GM21367 (cell line): ENCODE data around the gene DNPH1.

Experiments used
- ATAC-seq: cut with Tn5 transposase; IDR thresholded peaks from one replicate; pipeline ENCODE4 v1.9.1; 2021; ENCODE audit not compliant: unreplicated experiment

DNPH1 gene

GRCh38 chr6:43247114-43247999, 18.1 kb upstream of the DNPH1 start:
- ATAC-seq, result peak; percentile 79

- peak; percentile 6 for ATAC-seq
Observed at GRCh38 chr6:43246301-43247113, 17.2 kb upstream of the DNPH1 start.

DNA sequence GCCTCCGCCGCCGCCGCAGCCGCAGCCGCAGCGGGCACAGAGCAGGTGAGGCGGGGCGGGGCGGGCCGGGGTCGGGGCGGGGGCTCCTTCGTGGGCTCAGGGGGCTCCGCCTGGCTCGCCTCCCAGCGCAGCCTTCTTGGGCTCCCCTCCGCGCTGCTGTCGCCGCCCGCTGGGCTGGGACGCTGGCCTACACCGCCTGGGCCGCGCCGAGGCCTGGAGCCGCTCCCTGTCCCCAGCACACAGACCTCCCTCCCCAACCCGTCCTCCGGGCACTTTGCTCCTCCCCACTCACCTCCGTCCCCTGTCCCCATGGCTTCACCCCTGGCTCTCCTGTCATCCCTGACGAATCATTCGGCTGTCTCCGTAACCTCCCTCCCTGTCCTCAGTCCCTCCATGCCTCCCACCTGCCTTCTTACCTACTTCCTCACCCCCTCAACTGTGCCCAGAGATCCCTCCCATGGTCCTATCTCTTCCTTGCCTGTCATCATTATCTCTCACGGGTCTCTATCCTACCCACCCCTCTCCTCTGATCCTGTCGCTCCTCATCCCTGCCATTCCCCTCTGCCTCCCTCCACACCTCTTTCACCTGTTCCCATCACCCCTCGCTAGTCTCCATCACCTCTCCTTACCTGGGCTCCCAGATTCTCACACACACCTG, 14.5 kb upstream of the DNPH1 start:
- no peak for ATAC-seq

DNA sequence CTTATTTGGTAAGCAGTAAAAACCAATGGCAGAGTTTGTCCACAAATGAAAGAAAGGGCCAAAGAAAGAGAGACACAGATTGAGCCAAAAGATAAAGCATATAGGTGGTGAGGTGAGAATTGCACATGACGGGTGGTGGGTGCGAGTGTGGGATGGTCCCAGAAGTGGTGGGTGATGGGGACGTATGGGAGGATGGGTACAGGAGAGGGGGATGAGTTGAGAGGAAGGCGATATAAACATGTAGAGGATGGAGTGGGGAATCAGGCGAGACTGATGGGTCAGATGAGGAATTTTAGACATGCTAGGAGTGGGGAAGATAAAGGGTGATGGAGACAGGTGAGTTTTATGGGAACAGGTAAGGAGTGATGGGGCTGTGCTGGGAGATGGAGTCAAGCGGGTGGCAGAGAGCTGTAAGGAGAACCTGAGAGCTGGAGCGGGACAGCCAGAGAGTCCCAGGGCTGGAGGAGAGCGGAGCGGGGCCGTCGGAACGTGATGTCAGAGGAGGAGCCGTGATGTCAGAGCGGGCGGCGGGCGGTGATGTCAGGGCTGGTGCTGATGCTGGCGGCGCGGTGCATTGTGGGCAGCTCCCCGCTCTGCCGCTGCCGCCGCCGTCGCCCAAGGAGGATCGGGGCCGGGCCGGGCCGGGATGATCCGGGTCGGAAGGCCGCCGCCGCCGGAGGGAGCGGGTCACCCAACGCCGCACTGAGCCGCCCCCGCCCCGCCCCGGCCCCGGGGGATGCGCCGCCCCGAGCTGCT, 13.8 kb upstream of the DNPH1 start, which contains the start of gene TTBK1:
Gene TTBK1 (plus strand): TSS at position 574 of the 756 bp plus-strand sequence. CDS start 3,180 bp downstream, outside the sequence.
- no peak for ATAC-seq

- no peak for ATAC-seq
Observed at GRCh38 chr6:43241446-43241845, 12.2 kb upstream of the DNPH1 start.

GRCh38 chr6:43240950-43241349, 11.7 kb upstream of the DNPH1 start:
- ATAC-seq, result no peak

- ATAC-seq, result no peak
Observed at GRCh38 chr6:43239054-43239453, 9.8 kb upstream of the DNPH1 start.

- no peak for ATAC-seq
Observed at GRCh38 chr6:43235841-43236240, 6.6 kb upstream of the DNPH1 start.

DNA sequence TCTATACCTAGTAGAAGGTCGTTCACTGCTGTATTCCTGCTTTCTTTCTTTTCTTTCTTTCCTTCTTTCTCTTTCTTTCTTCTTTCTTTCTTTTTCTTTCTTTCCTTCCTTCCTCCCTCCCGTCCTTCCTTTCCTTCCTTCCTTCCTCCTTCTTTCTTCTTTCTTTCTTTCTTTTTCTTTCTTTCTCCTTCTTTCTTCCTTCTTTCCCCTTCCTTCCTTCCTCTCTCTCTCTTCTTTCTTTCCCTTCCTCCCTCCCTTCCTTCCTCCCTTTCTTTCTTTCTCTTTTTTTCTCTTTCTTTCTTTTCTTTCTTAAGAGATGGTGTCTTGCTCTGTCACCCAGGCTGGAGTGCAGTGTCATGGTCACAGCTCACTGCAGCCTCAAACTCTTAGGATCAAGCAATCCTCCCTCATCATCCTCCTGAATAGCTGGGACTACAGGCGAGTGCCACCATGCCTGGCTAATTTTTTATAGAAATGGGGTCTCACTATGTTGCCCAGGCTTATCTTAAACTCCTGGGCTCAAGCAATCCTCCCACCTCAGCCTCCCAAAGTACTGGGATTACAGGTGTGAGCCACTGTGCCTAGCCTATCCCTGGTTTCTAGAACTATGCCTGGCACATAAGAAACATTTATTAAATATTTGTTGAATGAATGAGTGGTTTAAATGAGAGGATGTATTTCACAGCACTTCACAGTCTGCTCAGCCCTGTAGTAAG, 2.6 kb upstream of the DNPH1 start:
- ATAC-seq, result no peak

DNA sequence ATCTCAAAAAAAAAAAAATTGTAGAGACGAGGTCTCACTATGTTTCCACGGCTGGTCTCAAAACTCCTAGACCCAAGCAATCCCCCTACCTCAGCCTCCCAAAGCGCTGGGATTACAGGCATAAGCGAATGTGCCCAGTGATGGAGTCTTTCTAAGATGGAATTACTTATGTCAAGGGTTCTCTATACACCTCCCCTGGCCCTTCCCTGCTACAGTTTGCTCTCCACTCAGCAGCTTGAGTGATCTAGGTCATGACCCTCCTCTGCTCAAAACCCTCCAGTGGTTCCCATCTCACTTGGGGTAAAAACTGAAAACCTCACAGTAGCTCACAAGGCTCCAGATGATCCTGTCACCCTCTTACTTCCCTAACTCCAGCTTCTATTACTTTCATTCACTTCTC, 1.8 kb upstream of the DNPH1 start:
- ATAC-seq, result no peak

GRCh38 chr6:43229803-43230620, 731 bp upstream of the DNPH1 start:
- no peak for ATAC-seq

- no peak for ATAC-seq
Observed at GRCh38 chr6:43226192-43226851, 3.0 kb downstream of the DNPH1 start.

GRCh38 chr6:43223175-43223574, 6.1 kb downstream of the DNPH1 start:
- ATAC-seq, result no peak

DNA sequence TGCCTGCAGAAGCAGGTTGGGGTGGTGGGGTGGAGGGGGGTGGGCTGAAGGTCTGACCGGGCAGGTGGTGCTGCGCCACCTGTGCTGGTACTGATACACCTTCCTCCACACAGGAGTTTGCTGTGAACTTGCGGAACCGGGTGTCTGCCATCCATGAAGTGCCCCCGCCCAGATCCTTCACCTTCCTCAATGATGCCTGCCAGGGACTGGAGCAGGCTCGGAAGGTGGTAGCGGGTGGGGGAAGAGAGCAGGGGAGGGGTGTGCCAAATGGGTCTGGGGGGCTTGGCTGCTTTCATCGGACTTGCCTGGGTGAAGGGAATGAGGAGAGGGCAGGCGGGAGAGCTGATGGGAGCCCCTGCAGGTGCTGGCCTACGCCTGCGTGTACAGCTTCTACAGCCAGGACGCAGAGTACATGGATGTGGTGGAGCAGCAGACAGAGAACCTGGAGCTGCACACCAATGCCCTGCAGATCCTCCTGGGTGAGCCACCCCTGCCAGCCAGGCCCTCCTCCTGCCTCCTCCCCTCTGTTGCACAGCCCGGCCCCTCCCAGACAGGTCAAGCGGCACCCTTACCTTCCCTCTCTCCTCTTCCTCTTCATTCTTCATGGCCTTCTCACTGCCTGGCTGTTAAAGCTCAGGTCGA, 6.7 kb downstream of the DNPH1 start:
- ATAC-seq, result no peak

DNA sequence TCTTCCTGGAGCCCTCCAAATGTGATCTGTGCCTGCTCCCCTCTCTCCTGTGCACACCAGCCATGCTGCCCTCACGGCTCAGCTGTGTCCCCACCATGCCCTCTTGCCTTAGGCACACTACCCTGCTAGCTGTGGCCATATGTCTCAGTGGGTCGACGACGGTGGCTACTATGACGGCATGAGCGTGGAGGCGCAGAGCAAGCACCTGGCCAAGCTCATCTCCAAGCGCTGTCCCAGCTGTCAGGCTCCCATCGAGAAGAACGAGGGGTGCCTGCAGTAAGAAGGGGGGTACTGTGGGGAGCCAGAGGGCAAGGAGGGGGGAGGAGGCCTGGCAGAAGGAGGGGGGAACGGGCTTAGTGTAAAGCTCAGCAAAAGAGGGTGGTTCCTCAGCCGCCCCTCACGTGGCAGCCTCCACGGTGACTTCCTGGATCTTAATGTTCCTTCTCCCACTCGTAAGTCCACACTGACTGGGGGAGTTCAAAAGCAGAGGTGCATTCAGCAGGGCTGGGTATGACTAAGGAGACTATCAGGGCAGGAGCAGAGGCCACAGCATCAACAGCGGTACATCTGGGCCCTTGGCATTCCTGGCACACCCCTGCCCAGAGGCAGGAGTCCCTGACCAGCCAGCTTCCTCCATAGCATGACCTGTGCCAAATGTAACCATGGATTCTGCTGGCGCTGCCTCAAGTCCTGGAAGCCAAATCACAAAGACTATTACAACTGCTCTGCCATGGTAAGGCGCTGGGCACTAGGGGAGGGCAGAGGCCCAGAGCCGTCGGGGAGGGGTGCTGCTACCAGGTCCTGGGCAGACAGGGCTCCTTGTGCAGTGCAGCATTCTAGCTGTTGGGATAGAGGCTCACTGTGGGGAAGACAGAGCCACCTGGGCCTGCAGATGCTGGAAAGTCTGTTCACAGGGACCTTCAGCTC, 8.0 kb downstream of the DNPH1 start:
- no peak for ATAC-seq

- no peak for ATAC-seq
Observed at GRCh38 chr6:43220439-43220951, 8.8 kb downstream of the DNPH1 start.

DNA sequence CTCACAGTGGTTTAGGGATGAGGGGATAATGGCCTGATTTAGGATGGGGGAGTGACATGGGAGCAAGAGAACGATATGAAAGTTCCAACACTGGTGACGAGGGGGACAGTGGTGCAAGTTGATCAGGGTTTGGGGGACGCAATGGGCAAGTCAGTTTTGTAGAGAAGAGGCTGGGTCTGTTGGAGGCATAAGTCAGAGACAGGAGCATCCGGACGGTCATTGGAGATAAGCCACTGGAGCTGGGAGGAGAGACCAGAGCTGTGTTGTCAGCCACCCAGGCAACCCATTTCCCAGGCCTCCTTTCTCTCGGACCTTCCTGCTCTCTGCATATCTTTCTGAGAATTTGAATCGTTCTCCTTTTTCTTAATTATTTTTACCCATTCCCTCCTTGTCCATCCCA, 9.5 kb downstream of the DNPH1 start:
- no peak for ATAC-seq
